IgD-negative memory B cell (primary cell): ENCODE results near the gene PIK3CB. TPM values are rescaled to one million over a fixed set of nuclear protein-coding genes. Genes with fewer than 3 reads are reported as not detected.
"Not testable (repeated sequence)": the region's sequence is repeated elsewhere in the genome, so short reads cannot be mapped to it uniquely, and the experiment has no call there.

Experiments
- H3K27ac Mint-ChIP-seq, 3 donors: one replicate each; pipeline ENCODE4 v1.8.0; 2020 to 2022; ENCODE audit warnings: mild to moderate bottlenecking in 3 of 3, mixed read lengths in 3 of 3, moderate library complexity in 1 of 3
- H3K27me3 Mint-ChIP-seq: one replicate; pipeline ENCODE4 v1.8.0; 2021; ENCODE audit warnings: mixed read lengths
- H3K36me3 Mint-ChIP-seq: one replicate; pipeline ENCODE4 v1.8.0; 2020; ENCODE audit warnings: mild to moderate bottlenecking, mixed read lengths
- H3K4me1 Mint-ChIP-seq, 3 donors: one replicate each; pipeline ENCODE4 v1.8.0; 2020 to 2022; ENCODE audit warnings: mixed read lengths in 3 of 3, mild to moderate bottlenecking in 1 of 3
- H3K4me3 Mint-ChIP-seq, 4 donors: one replicate each; pipeline ENCODE4 v1.8.0; 2020 to 2022; ENCODE audit warnings: mild to moderate bottlenecking in 4 of 4, mixed read lengths in 4 of 4, moderate library complexity in 3 of 4
- H3K9me3 Mint-ChIP-seq, 3 donors: one replicate each; pipeline ENCODE4 v1.8.0; 2020 to 2021; ENCODE audit warnings: mixed read lengths in 3 of 3, mild to moderate bottlenecking in 1 of 3
- polyA plus RNA-seq: library from polyadenylated mRNA; unstranded; fragments of 300-500 nt; fragmentation: Illumina TruSeq; gene quantifications from one replicate; pipeline ENCODE4 v1.2.3, GENCODE V29; 2021

Gene PIK3CB
- polyA plus RNA-seq, 1 donor from 2014 or later: 9.2 TPM

DNA sequence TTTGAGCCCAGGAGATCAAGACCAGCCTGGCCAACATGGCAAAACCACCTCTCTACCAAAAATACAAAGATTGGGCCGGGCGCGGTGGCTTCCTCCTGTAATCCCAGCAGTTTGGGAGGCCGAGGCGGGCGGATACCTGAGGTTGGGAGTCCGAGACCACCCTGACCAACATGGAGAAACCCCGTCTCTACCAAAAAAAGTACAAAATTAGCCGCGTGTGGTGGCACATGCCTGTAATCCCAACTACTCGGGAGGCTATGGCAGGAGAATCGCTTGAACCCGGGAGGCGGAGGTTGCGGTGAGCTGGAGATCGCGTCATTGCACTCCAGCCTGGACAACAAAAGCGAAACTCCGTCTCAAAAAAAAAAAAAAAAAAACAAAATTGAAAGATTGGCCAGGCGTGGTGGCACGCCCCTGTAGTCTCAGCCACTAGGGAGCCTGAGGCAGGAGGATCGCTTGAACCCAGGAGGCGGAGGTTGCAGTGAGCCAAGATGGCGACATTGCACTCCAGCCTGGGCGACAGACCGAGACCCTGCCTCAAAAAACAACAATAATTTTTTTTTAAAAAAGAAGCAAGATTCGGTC lies 2.2 kb downstream of the PIK3CB start:
- Mint-ChIP-seq H3K4me1 (peaks cover 16 to 27% (median 26%) of the 10 kb centered on the region in 3 donors), H3K27ac (peak overlapping the region in 1 of 3 donors; percentile 33), H3K4me3 (peak overlapping the region in 1 of 4 donors; percentile 71)
- not testable (repeated sequence) for H3K36me3 Mint-ChIP-seq, H3K27me3 Mint-ChIP-seq, H3K9me3 Mint-ChIP-seq

- Mint-ChIP-seq H3K4me1 (peaks cover 11 to 29% (median 24%) of the 10 kb centered on the region in 3 donors), H3K9me3 (no peaks in the 10 kb centered on the region), H3K4me3 (peak overlapping the region in 1 of 4 donors; percentile 17), H3K36me3 (peaks cover 2% of the 10 kb centered on the region), H3K27ac (no peak overlapping the region), H3K27me3 (no peaks in the 10 kb centered on the region)
These were observed 4.7 kb downstream of the PIK3CB start for GRCh38 chr3:138829886-138830510.

DNA sequence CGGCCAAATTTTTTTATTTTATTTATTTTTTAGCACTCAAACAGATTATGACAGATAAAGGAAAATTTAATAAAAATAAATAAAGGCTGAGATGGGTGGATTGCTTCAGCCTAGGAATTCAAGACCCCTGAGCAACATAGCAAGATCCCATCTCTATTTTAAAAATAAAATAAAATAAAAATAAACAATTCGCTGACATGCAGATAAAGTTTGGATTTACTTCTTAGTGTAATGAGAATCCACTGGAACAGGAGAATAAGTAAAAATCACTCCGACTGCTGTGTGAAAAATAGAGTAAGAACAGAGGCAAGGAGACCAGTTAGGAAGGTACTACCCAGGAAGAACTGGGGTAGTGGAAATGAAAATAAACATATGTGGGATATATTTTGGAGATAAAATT lies 5.6 kb downstream of the PIK3CB start:
- Mint-ChIP-seq H3K27ac (no peak overlapping the region), H3K36me3 (peaks cover 2% of the 10 kb centered on the region), H3K27me3 (no peaks in the 10 kb centered on the region), H3K9me3 (no peaks in the 10 kb centered on the region), H3K4me1 (peaks cover 11 to 29% (median 24%) of the 10 kb centered on the region in 3 donors), H3K4me3 (peak overlapping the region in 1 of 4 donors; percentile 17)

GRCh38 chr3:138827222-138827621 lies 7.5 kb downstream of the PIK3CB start:
- Mint-ChIP-seq H3K4me3 (no peak overlapping the region), H3K27ac (no peak overlapping the region), H3K9me3 (no peaks in the 10 kb centered on the region), H3K4me1 (peaks cover 4 to 21% (median 13%) of the 10 kb centered on the region in 3 donors), H3K27me3 (no peaks in the 10 kb centered on the region), H3K36me3 (peaks cover 2% of the 10 kb centered on the region)

DNA sequence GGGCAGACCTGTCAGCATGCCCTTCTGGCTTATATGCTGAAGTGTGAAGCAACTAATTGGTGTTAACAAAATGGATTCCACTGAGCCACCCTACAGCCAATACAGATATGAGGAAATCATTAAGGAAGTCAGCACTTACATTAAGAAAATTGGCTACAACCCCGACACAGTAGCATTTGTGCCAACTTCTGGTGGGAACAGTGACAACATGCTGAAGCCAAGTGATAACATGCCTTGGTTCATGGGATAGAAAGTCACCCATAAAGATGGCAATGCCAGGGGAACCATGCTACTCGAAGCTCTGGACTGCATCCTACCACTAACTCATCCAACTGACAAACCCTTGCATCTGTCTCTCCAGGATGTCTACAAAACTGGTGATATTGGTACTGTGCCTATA lies 9.4 kb downstream of the PIK3CB start:
- H3K4me3 Mint-ChIP-seq: no peak overlapping the region
- H3K27me3 Mint-ChIP-seq: no peaks in the 10 kb centered on the region
- peaks cover 2% of the 10 kb centered on the region for H3K36me3 Mint-ChIP-seq
- H3K27ac Mint-ChIP-seq: peak overlapping the region in 1 of 3 donors; percentile 39
- H3K4me1 Mint-ChIP-seq: peaks cover 4 to 14% (median 8%) of the 10 kb centered on the region in 3 donors
- no peaks in the 10 kb centered on the region for H3K9me3 Mint-ChIP-seq

- H3K4me3 Mint-ChIP-seq: no peak overlapping the region
- peaks cover 0 to 9% (median 5%) of the 10 kb centered on the region in 3 donors for H3K4me1 Mint-ChIP-seq
- peak overlapping the region in 1 of 3 donors; percentile 53 for H3K27ac Mint-ChIP-seq
- no peaks in the 10 kb centered on the region for H3K9me3 Mint-ChIP-seq
- H3K36me3 Mint-ChIP-seq: no peaks in the 10 kb centered on the region
- no peaks in the 10 kb centered on the region for H3K27me3 Mint-ChIP-seq
These were observed 10.6 kb downstream of the PIK3CB start for GRCh38 chr3:138824114-138824506.

- not testable (repeated sequence) for H3K27me3 Mint-ChIP-seq, H3K4me3 Mint-ChIP-seq, H3K36me3 Mint-ChIP-seq, H3K9me3 Mint-ChIP-seq
- peaks cover 7 to 17% (median 14%) of the 10 kb centered on the region in 3 donors for H3K4me1 Mint-ChIP-seq
- H3K27ac Mint-ChIP-seq: peak overlapping the region in 1 of 3 donors; percentile 21
These were observed 14.3 kb downstream of the PIK3CB start for GRCh38 chr3:138820379-138820778.

DNA sequence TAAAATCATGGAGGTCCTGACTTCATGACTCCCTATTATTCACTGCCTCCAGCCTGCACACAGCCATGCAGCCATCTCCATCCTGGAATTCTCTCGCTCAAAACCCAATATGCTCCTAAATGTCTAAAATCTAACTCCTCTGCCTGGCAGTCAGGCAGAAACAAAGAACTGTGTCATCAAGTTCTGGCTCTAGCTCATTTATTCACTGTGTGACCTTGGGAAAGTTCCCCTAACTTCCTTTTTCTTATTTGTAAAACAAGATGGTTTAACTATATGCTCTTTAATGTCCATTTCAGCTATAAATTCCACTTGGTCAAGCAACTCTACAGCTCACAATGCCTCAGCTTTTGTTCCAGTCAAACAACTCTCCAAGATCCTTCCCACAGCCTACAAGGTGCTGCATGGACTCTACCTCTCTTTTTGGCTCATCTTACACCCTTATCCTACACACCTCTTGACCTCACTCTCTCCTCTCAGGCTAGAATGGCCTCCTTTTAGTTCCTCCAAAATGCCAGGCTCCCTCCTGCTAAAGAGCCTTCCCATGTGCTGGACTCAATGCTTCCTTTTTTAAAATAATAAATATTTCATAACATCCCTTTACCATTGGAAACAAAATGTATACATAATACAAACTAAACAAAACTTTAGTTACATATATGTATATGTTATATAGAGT lies 16.4 kb downstream of the PIK3CB start:
- no peaks in the 10 kb centered on the region for H3K9me3 Mint-ChIP-seq
- no peaks in the 10 kb centered on the region for H3K27me3 Mint-ChIP-seq
- H3K4me1 Mint-ChIP-seq: peaks cover 12 to 21% (median 17%) of the 10 kb centered on the region in 3 donors
- H3K36me3 Mint-ChIP-seq: peaks cover 2% of the 10 kb centered on the region
- peak overlapping the region in 2 of 3 donors; percentile 11 to 53 for H3K27ac Mint-ChIP-seq
- H3K4me3 Mint-ChIP-seq: no peak overlapping the region

DNA sequence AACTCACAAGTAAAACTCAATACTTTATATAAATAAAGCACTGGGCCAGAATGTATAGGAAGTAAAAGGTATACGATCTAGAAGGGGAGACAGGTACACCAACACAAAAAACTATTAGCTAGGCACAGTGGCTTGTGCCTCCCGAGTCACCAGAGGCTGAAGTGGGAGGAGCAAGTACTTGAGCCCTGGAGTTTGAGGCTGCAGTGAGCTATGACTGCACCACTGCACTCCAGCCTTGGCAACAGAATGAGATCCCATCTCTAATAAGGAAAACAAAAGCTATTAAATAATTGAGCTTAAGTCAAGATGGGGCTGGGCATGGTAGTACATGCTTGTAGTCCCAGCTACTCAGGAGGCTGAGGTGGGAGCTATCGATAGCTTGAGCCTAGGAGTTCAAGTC lies 17.0 kb downstream of the PIK3CB start:
- no peak overlapping the region for H3K4me3 Mint-ChIP-seq
- H3K4me1 Mint-ChIP-seq: peaks cover 12 to 21% (median 17%) of the 10 kb centered on the region in 3 donors
- H3K27ac Mint-ChIP-seq: no peak overlapping the region
- H3K27me3 Mint-ChIP-seq: no peaks in the 10 kb centered on the region
- H3K36me3 Mint-ChIP-seq: peaks cover 5% of the 10 kb centered on the region
- H3K9me3 Mint-ChIP-seq: no peaks in the 10 kb centered on the region

DNA sequence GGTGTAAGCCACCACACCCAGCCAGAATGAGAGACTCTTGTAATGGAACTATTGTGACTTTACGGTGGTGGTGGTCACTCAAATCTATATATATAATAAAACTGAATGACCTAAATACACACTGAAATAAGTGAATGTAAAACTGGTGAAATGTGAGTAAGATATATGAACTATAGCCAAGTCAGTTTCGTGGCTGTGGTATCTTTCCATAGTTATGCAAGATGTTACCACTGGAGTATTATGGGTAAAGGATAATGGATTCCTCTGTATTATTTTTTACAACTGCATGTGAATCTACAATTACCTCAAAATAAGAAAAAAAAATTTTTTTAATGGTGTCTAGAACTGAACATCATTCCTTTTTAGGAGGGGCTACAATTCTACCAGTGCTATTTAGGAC lies 21.9 kb downstream of the PIK3CB start:
- H3K27ac Mint-ChIP-seq: no peak overlapping the region
- peaks cover 11 to 18% (median 15%) of the 10 kb centered on the region in 3 donors for H3K4me1 Mint-ChIP-seq

GRCh38 chr3:138809500-138810256 lies 25.1 kb downstream of the PIK3CB start:
- Mint-ChIP-seq H3K27me3 (no peaks in the 10 kb centered on the region), H3K4me3 (no peak overlapping the region), H3K36me3 (peaks cover 5% of the 10 kb centered on the region), H3K4me1 (peaks cover 6 to 8% (median 7%) of the 10 kb centered on the region in 3 donors), H3K27ac (no peak overlapping the region), H3K9me3 (no peaks in the 10 kb centered on the region)

More for the DNA sequence above, 21.9 kb downstream of the PIK3CB start:
- Mint-ChIP-seq H3K9me3 (no peaks in the 10 kb centered on the region), H3K36me3 (peaks cover 5% of the 10 kb centered on the region), H3K27me3 (no peaks in the 10 kb centered on the region), H3K4me3 (no peak overlapping the region)

- Mint-ChIP-seq H3K4me1 (peaks cover 3 to 11% (median 7%) of the 10 kb centered on the region in 3 donors), H3K4me3 (no peak overlapping the region), H3K9me3 (no peaks in the 10 kb centered on the region), H3K27ac (no peak overlapping the region), H3K27me3 (no peaks in the 10 kb centered on the region), H3K36me3 (no peaks in the 10 kb centered on the region)
These were observed 28.2 kb downstream of the PIK3CB start for GRCh38 chr3:138806376-138807080.

DNA sequence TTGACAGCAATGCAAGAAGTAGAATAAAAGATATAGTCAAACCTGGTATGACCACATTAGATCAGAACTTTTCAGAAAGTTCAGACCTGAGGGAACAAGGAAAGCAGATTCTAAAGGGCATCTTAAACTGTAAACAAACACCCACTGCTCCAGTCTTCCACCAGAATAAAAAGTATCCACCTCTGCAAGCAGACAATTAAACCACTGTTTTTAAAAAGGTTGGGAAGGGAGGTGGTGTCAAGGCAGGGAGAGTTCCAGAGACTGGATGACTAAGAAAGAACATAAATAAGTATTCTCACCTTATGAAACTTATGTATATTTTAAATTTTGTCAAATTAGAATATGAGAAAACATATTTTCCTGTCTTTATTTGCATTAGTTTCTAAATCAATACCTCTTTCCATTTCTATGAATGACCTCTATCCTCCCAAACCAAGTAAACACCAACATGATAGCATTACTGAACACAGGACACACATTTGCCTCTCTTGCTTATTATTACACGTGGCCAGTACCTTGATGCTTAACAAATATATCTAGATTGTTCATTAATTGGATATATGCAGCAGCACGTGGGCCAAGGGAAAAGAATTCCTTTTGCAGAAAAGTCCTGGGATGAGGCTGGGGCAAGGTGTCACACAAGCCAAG lies 31.6 kb downstream of the PIK3CB start:
- Mint-ChIP-seq H3K27me3 (no peaks in the 10 kb centered on the region), H3K4me1 (peaks cover 4 to 13% (median 7%) of the 10 kb centered on the region in 3 donors), H3K4me3 (no peak overlapping the region), H3K9me3 (peaks cover 0 to 2% (median 0%) of the 10 kb centered on the region in 3 donors), H3K36me3 (peaks cover 2% of the 10 kb centered on the region), H3K27ac (no peak overlapping the region)

DNA sequence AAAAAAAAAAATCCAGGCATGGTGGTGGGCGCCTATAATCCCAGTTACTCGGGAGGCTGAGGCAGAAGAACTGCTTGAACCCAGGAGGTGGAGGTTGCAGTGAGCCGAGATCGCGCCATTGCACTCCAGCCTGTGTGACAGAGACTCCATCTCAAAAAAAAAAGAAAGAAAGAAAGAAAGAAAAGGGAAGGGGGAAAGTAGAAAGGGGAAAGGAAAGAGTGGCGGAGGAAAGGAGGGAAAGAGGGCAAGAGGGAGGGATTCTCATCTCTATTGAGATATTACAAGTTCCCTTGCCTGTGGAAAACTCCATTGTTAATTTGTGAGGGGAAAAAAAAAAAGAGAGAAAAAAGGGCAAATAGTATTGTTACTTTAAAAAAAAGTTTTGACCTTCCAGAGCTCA lies 32.5 kb downstream of the PIK3CB start:
- not testable (repeated sequence) for H3K36me3 Mint-ChIP-seq, H3K9me3 Mint-ChIP-seq, H3K27me3 Mint-ChIP-seq
- Mint-ChIP-seq H3K4me1 (peaks cover 7 to 13% (median 9%) of the 10 kb centered on the region in 3 donors), H3K4me3 (peak overlapping the region in 1 of 4 donors; percentile 15), H3K27ac (peak overlapping the region in 1 of 3 donors; percentile 48)
